GM21390 (cell line): ENCODE data around the gene AQP5.

Experiments
- ATAC-seq: cut with Tn5 transposase; IDR thresholded peaks from one replicate; pipeline ENCODE4 v1.9.1; 2021; ENCODE audit not compliant: unreplicated experiment

The AQP5 gene

DNA sequence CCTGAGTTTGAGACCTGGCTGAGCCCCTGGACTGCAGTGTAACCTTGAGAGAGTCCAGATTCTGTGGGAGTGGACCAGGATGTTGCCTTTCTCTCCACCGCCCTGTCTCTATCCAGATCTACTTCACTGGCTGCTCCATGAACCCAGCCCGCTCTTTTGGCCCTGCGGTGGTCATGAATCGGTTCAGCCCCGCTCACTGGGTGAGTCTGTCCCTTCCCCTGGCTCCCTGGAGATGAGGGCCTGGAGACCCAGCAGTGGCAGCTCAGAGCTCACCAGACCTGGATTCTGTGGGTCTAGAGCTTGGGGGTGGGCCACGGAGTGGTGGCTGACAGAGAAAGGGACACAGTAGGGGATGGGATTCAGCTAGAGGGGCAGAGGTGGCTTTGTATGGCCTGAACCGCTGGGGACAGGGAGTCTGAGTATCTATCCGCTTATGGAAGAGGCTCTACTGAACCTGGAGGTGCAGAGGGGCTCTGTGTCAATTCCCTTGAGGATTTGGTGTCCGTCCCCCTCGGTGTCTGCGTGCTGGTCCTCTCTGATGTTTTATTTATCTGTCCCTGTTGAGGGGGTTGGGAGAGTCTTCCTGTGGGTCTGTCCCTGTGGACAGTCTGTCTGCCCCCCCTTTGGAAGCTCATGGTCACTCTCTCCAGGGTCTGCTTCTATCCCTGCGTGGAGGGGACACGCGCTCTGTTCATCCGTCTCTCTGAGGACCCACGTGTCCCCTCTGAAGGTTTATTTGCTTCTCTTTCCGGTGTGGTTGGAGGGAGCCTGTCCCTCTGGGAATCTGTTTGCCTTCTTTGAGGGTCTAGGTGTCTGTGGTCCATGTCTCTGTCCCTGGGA, 2.5 kb downstream of the AQP5 start:
- no peak for ATAC-seq

DNA sequence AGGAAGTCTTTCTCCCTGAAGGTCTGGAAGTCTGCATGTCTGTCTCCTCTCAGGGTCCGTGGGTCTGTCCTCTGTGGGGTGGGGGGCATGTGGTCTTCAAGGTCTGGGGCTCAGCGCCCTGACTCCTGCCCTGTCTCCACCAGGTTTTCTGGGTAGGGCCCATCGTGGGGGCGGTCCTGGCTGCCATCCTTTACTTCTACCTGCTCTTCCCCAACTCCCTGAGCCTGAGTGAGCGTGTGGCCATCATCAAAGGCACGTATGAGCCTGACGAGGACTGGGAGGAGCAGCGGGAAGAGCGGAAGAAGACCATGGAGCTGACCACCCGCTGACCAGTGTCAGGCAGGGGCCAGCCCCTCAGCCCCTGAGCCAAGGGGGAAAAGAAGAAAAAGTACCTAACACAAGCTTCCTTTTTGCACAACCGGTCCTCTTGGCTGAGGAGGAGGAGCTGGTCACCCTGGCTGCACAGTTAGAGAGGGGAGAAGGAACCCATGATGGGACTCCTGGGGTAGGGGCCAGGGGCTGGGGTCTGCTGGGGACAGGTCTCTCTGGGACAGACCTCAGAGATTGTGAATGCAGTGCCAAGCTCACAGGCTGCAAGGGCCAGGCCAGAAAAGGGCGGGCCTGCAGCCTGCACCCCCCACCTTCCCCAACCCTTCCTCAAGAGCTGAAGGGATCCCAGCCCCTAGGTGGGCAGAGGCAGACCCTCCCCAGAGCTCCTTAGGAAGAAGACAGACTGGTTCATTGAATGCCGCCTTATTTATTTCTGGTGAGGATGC, 3.4 kb downstream of the AQP5 start:
- no peak for ATAC-seq

GRCh38 chr12:49965836-49966235, 4.2 kb downstream of the AQP5 start:
- no peak for ATAC-seq

DNA sequence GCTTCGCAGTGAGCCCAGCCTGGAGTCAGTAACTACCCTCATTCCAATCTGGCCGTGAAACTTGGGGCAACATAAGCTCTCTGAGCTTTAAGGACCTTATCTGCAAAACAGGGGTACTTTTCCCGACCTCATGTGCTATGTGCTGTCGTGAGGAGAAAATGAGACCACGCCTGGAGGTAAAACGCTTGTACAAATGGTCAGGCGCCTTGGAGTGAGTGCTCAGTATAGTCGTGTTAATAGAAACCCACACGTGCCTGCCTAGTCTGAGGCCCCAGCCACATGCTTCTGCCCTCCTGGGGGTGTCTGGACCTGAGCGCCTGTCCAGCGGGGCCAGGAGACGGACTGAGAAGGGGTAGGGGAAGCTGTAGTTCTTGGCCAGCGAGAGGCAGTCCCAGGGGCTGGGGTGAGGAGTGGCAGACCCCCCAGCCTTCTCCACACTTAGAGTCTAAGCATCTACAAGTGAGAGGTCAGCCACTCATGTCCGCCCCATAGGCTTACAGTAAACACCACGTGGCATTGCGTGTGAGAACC, 4.9 kb downstream of the AQP5 start:
- ATAC-seq, result no peak

- peak; percentile 65 for ATAC-seq
These were observed 5.5 kb downstream of the AQP5 start for GRCh38 chr12:49967042-49967776.

DNA sequence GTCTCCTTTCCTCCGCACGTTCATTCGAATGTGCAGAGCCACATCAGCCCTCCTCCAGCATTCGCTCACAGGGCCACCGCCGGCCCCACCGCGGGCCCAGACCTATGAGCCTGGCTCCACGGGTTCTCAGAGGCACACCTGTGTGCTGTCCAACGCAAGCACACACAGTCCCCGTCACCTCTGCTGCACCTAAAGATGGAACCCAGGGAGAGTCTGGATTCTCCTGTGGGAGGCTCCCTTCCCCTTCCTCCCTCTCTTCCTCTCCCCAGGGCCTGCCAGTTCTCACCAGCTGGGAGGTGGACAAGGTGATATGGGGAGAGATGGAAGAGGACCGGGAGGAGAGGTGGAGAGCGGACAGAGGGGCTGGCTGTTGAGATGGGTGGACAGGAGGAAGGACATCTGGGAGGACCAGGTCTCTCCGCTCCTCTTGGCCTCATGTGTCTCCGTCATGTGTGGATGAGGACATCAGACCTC, 6.1 kb downstream of the AQP5 start:
- no peak for ATAC-seq

- no peak for ATAC-seq
These were observed 6.8 kb downstream of the AQP5 start for GRCh38 chr12:49968471-49968870.

DNA sequence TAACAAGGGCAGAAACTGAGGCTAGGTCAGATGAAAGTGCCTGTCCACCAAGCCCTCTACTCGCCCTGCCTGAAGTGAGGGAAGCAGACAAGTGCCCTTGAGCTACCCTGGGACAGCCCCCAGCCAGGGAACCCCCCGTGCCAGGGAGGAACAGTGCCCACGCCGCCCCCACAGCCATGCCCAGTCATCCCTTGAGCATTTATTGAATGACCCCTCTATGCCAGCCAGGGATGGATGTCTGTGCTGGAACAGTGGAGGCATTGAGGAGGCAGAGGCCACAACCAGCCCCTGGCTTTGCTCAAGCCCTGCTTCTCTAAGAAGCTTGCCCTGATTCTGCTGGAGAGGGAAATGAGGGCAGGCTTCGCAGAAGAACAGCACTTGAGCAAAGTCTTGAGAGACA, 7.4 kb downstream of the AQP5 start:
- no peak for ATAC-seq

GRCh38 chr12:49969651-49970429, 8.2 kb downstream of the AQP5 start:
- ATAC-seq, result no peak

DNA sequence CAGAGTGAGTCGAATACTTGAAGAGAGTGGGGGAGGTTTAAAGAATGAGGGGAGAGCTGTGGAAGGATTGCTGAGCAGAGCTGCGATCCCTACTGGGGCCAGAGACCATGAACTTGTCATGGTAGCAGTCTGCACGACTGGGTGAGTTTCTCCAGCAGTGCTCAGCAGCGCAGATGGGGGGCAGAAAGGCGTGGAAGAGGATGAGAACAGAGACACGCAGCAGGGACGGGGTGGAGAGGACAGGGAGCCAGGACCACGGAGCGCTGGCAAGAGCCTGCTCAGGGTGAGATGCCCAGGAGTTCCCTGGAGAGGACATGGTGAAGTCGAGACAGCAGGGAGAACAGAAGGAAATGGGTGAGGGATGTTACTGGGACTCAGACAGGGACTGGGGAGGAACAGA, 9.0 kb downstream of the AQP5 start:
- no peak for ATAC-seq

GRCh38 chr12:49971141-49971540, 9.5 kb downstream of the AQP5 start:
- no peak for ATAC-seq

- no peak for ATAC-seq
These were observed 10.5 kb downstream of the AQP5 start for GRCh38 chr12:49972129-49972528.

- ATAC-seq, result no peak
These were observed 11.1 kb downstream of the AQP5 start, which contains the start of gene AQP6 for GRCh38 chr12:49972641-49973360. TSS of gene AQP6 (plus strand) at chr12:49972947. CDS start at chr12:49973174, 227 bp downstream.

DNA sequence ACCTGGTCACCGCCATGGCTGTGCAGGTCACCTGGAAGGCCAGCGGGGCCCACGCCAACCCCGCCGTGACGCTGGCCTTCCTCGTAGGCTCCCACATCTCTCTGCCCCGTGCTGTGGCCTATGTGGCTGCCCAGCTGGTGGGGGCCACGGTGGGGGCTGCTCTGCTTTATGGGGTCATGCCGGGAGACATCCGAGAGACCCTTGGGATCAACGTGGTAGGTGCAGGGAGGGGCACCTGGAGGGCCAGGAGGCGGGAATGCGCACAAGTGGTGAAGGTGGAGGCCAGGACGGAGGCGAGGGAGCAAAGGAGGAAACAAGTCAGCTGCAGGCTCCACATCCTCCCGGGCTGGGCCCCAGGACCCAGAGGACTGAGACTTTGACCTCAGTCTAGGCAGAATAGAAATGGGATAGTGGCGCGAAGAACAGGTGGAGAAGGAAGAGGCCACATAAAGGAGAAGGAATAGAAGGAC, 11.7 kb downstream of the AQP5 start:
- ATAC-seq, result no peak

DNA sequence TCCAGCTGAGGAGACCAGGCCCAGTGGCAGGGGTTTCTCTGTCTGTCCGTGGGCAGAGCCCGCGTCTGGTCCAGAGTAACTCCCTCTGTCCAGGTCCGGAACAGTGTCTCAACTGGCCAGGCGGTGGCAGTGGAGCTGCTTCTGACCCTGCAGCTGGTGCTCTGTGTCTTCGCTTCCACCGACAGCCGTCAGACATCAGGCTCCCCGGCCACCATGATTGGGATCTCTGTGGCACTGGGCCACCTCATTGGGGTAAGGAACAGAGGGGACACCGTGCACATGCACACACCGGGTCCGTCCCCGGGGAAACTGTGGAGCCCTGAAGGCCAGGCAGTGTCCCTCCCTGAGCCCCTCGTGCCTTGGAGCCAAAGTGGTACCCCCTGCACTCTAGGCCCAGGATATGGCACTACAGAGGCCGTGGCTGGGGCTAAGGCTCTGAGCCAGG, 12.6 kb downstream of the AQP5 start:
- ATAC-seq, result no peak

- no peak for ATAC-seq
These were observed 13.1 kb downstream of the AQP5 start for GRCh38 chr12:49974677-49975317.

GRCh38 chr12:49975318-49975761, 13.7 kb downstream of the AQP5 start:
- no peak for ATAC-seq

- ATAC-seq, result no peak
These were observed 14.9 kb downstream of the AQP5 start for GRCh38 chr12:49976557-49976956.

DNA sequence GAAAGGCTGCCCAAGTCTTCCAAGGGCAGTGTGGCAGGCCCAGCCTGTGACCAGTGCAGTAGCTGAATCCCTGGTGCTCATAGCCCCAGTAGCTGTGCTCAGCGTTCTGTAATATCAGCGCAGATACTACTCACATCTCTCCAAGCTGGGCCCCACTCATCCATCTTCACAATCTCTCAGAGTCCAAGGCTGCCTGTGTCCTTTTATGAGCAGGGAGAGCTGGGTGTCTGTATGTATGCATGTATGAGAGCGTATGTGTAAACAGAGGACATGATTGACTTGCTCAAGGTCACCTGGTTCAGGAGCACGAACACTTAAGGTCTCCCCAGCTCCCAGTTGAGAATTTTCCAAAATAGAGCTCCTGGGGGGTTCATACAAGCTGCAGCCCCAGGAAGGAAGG, 16.5 kb downstream of the AQP5 start:
- ATAC-seq, result no peak
